OCI-LY1 (cell line): ENCODE measurements around the gene ELF4.
A peak's percentile ranks its signal among the peaks of the same experiment; 100 is the strongest.

Source experiments
- H2AFZ ChIP-seq: fragments of 200-600 bp; sonication (generic), shearing (Covaris generic); 2 replicates; pipeline ENCODE4 v1.6.0; 2014; ENCODE audit warnings: antibody characterized with exemption, mild to moderate bottlenecking, low read length
- H3F3A ChIP-seq: fragments of 200-600 bp; sonication (generic), shearing (Covaris generic); 2 replicates; pipeline ENCODE4 v1.6.0; 2014; ENCODE audit warnings: mild to moderate bottlenecking, antibody characterized with exemption, low read length, moderate library complexity; ENCODE audit not compliant: insufficient read depth
- H3K27ac ChIP-seq: fragments of 200-600 bp; sonication (generic); 2 replicates; pipeline ENCODE4 v1.5.1; 2014; ENCODE audit warnings: low read length, mixed run types, mild to moderate bottlenecking, low read depth; ENCODE audit not compliant: poor library complexity, severe bottlenecking
- H3K27me3 ChIP-seq: fragments of 200-600 bp; sonication (generic); 2 replicates; pipeline ENCODE4 v1.6.0; 2014; ENCODE audit warnings: antibody characterized with exemption, mild to moderate bottlenecking, low read length, moderate library complexity; ENCODE audit not compliant: insufficient read depth
- H3K36me3 ChIP-seq: fragments of 200-600 bp; sonication (generic); 2 replicates; pipeline ENCODE4 v1.6.1; 2014; ENCODE audit warnings: mild to moderate bottlenecking, antibody characterized with exemption, low read length, moderate library complexity, mixed read lengths; ENCODE audit not compliant: insufficient read depth
- H3K4me1 ChIP-seq: fragments of 200-600 bp; sonication (generic); 2 replicates; pipeline ENCODE4 v1.5.1; 2014; ENCODE audit warnings: mild to moderate bottlenecking, low read length, moderate library complexity; ENCODE audit not compliant: insufficient read depth, severe bottlenecking
- H3K4me2 ChIP-seq: fragments of 200-600 bp; sonication (generic), shearing (Covaris generic); 2 replicates; pipeline ENCODE4 v1.6.1; 2014; ENCODE audit warnings: low read length
- H3K4me3 ChIP-seq: fragments of 200-600 bp; sonication (generic); 2 replicates; pipeline ENCODE4 v1.5.1; 2014; ENCODE audit warnings: low read length, low read depth, mild to moderate bottlenecking, mixed read lengths; ENCODE audit not compliant: poor library complexity, severe bottlenecking
- H3K79me2 ChIP-seq: fragments of 200-600 bp; shearing (Covaris generic); 2 replicates; pipeline ENCODE4 v1.6.1; 2016; ENCODE audit warnings: mixed run types, low read length, mixed read lengths; ENCODE audit not compliant: insufficient read depth
- H3K9ac ChIP-seq: fragments of 200-600 bp; sonication (generic), shearing (Covaris generic); 2 replicates; pipeline ENCODE4 v1.6.1; 2014; ENCODE audit warnings: mild to moderate bottlenecking, low read length, mixed read lengths
- H3K9me2 ChIP-seq: fragments of 200-600 bp; sonication (generic), shearing (Covaris generic); 2 replicates; pipeline ENCODE4 v1.6.1; 2014; ENCODE audit warnings: low read depth, mild to moderate bottlenecking, low read length, mixed read lengths
- H3K9me3 ChIP-seq: fragments of 200-600 bp; shearing (Covaris generic); 2 replicates; pipeline ENCODE4 v1.6.1; 2014; ENCODE audit warnings: low read length, mixed read lengths
- H4K20me1 ChIP-seq: fragments of 200-600 bp; sonication (generic), shearing (Covaris generic); 2 replicates; pipeline ENCODE4 v1.6.0; 2016; ENCODE audit warnings: mild to moderate bottlenecking, low read length; ENCODE audit not compliant: insufficient read depth
- EZH2 ChIP-seq: fragments of 200-600 bp; sonication (generic), shearing (Covaris generic); IDR thresholded peaks from 2 replicates; pipeline ENCODE4 v1.8.0; 2017; ENCODE audit warnings: borderline replicate concordance, mixed run types, mild to moderate bottlenecking, antibody characterized with exemption, low read length, moderate library complexity, mixed read lengths
- TF ChIP-seq, protein P1 (sequence below): fragments of 200-600 bp; sonication (generic), shearing (Covaris generic); IDR thresholded peaks from 2 replicates; pipeline ENCODE4 v1.5.1; 2017; ENCODE audit warnings: mild to moderate bottlenecking, antibody characterized with exemption, low read length, moderate library complexity, mixed read lengths

The ELF4 gene

DNA sequence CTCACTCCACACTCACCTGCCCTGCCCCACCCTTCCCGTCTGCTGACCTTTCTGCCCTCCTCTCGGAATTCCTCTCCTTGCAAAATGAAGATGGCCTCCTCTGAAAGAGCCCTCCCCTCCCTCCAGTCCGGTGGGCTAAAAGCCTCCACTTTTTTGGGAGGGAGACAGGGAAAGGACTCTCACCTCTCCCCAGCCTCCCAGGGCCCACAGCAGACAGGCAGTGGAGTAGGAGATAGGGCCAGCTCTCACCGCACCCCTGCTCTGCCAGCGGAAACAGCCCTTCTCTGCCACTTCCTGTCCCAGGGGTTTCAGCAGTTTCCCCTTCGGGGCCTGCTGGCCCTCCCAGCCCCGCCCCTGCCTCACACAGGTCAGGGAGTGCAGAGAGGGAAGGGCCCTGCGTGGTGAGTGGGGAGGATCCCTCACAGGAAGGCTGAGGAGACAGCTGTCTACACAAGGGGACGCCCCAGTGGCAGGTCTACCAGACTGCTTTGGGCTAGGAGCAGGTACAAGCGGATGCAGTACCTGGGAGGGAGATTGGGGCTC lies 18.2 kb downstream of the ELF4 start:
- Histone ChIP-seq H3K27me3 (no peaks in the 10 kb centered on the region), H3K36me3 (no peaks in the 10 kb centered on the region), H3K4me2 (peak overlapping the region; percentile 66), H3K9me2 (no peaks in the 10 kb centered on the region), H3K27ac (peak overlapping the region; percentile 89), H3F3A (no peaks in the 10 kb centered on the region), H3K4me3 (peak overlapping the region; percentile 51), H3K9ac (peak overlapping the region; percentile 58; the same call in 1 of the 2 replicates), H3K4me1 (peaks cover 46% of the 10 kb centered on the region), H3K9me3 (no peaks in the 10 kb centered on the region), H4K20me1 (no peaks in the 10 kb centered on the region), H3K79me2 (no peaks in the 10 kb centered on the region), H2AFZ (no peak overlapping the region)
- TF ChIP-seq, protein P1, sequence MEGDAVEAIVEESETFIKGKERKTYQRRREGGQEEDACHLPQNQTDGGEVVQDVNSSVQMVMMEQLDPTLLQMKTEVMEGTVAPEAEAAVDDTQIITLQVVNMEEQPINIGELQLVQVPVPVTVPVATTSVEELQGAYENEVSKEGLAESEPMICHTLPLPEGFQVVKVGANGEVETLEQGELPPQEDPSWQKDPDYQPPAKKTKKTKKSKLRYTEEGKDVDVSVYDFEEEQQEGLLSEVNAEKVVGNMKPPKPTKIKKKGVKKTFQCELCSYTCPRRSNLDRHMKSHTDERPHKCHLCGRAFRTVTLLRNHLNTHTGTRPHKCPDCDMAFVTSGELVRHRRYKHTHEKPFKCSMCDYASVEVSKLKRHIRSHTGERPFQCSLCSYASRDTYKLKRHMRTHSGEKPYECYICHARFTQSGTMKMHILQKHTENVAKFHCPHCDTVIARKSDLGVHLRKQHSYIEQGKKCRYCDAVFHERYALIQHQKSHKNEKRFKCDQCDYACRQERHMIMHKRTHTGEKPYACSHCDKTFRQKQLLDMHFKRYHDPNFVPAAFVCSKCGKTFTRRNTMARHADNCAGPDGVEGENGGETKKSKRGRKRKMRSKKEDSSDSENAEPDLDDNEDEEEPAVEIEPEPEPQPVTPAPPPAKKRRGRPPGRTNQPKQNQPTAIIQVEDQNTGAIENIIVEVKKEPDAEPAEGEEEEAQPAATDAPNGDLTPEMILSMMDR: peak; percentile 18; the same call in 1 of the 2 replicates
- TF ChIP-seq EZH2: no peak

DNA sequence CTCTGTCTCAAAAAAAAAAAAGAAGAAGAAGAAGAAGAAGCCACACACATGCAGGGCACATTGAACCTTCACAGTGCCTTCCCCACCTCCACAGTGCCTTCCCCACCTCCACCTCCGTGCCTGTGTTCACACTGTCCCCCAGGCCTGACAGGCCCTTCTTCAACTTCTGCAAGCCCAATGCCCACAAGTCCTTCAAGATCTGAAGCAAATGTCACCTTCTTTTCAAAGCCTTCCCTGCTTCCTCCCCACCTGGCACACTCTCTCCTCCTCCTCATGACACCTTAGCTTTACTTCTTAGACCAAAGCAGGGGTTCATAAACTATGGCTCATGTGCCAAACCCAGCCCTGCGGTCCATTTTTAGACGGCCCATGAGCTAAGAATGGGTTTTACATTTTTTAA lies 19.9 kb downstream of the ELF4 start:
- H3K9me2 ChIP-seq: no peaks in the 10 kb centered on the region
- no peaks in the 10 kb centered on the region for H3K27me3 ChIP-seq
- H3K9me3 ChIP-seq: no peaks in the 10 kb centered on the region
- no peak overlapping the region for H3K4me2 ChIP-seq
- no peaks in the 10 kb centered on the region for H3F3A ChIP-seq
- H3K4me3 ChIP-seq: no peak overlapping the region
- H3K27ac ChIP-seq: peak overlapping the region; percentile 66
- no peaks in the 10 kb centered on the region for H3K79me2 ChIP-seq
- TF ChIP-seq, protein P1: no peak
- TF ChIP-seq EZH2: no peak
- no peaks in the 10 kb centered on the region for H4K20me1 ChIP-seq
- no peak overlapping the region for H3K9ac ChIP-seq
- H3K4me1 ChIP-seq: peaks cover 61% of the 10 kb centered on the region
- H2AFZ ChIP-seq: no peak overlapping the region
- no peaks in the 10 kb centered on the region for H3K36me3 ChIP-seq

DNA sequence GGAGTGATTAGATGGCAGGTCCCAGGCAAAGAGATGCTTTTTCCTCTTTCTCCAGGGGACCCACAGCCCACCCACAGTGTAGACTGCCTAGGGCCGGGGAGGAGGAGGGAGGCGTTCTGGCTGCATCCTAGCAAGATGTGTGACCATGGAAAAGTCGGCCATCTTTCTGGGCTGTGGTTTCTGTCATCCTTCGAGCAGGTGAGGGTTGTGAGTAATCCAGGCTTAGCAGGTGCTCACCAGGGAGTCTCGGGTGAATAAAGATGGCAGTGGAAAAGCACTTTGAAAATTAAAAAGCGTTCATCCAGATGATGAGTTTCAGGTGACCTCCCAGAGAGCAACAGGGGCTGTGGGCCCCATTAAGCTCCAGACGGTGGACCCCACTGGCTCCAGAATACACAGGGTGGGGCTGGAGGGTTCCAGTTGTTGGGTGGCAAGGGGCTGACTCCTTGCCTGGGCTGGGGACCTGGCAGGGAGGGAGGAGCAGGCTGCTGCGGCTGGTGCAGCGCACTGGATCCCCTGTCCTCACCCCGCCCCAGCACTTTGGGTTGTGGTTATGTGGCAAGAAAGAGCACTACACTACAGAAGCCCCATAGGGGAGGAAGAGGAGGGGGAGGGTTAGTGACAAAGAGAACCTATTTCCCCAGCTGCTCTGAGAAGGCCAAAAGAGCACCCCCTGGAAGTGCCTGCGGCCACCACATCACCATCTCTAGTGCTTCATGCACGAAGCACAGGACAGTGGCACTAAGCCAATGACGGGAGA lies 23.7 kb downstream of the ELF4 start:
- Histone ChIP-seq H2AFZ (no peak overlapping the region), H3K4me3 (peak overlapping the region; percentile 42), H3K9me2 (no peaks in the 10 kb centered on the region), H3K27me3 (no peaks in the 10 kb centered on the region), H3K9me3 (no peaks in the 10 kb centered on the region), H3K36me3 (no peaks in the 10 kb centered on the region), H3K27ac (peak overlapping the region; percentile 98), H4K20me1 (no peaks in the 10 kb centered on the region), H3K79me2 (no peaks in the 10 kb centered on the region), H3F3A (no peaks in the 10 kb centered on the region), H3K9ac (peak overlapping the region; percentile 63), H3K4me2 (peak overlapping the region; percentile 57), H3K4me1 (peaks cover 78% of the 10 kb centered on the region)
- TF ChIP-seq EZH2: no peak
- TF ChIP-seq, protein P1: no peak; the same call in 1 of the 2 replicates
